Heart right ventricle (tissue), 16 donors: ENCODE data around the gene MYL10. TPM values are rescaled to one million over a fixed set of nuclear protein-coding genes. Genes with fewer than 3 reads are reported as not detected.

ENCODE experiments used
- ATAC-seq, 8 donors: fragments of 200-7000 bp; cut with Tn5 transposase; one replicate each; pipeline ENCODE4 v1.9.1; 2020; ENCODE audit warnings: mild to moderate bottlenecking in 8 of 8, moderate library complexity in 8 of 8, moderate number of reproducible peaks in 1 of 8
- DNase-seq, 2 donors: peaks; one replicate each; pipeline ENCODE4 v3.0.0-alpha.2; 2020
- H3K27ac ChIP-seq, 10 donors: fragments of 200-600 bp; sonication (generic) in 2 of 10; one replicate each; pipeline versions ENCODE4 v1.5.0 to v1.8.0; 2020 to 2022; ENCODE audit warnings: mild to moderate bottlenecking in 3 of 10
- H3K27me3 ChIP-seq, 7 donors: fragments of 200-600 bp; one replicate each; pipeline ENCODE4 v1.8.0; 2021 to 2022; ENCODE audit warnings: mild to moderate bottlenecking in 2 of 7
- H3K36me3 ChIP-seq, 9 donors: fragments of 200-600 bp; sonication (generic) in 1 of 9; one replicate each; pipeline versions ENCODE4 v1.5.0 to v1.8.0; 2020 to 2022; ENCODE audit warnings: mild to moderate bottlenecking in 2 of 9
- H3K4me1 ChIP-seq, 9 donors: fragments of 200-600 bp; sonication (generic) in 1 of 9; one replicate each; pipeline versions ENCODE4 v1.5.0 to v1.8.0; 2020 to 2022; ENCODE audit warnings: mild to moderate bottlenecking in 4 of 9
- H3K4me3 ChIP-seq, 10 donors: fragments of 200-600 bp; sonication (generic) in 2 of 10; one replicate each; pipeline versions ENCODE4 v1.5.0 to v1.8.0; 2020 to 2022; ENCODE audit warnings: mild to moderate bottlenecking in 7 of 10, moderate library complexity in 2 of 10
- H3K9me3 ChIP-seq, 11 donors: fragments of 200-600 bp in 10 of 11; sonication (generic) in 2 of 11; one replicate each; pipeline versions ENCODE4 v1.5.0 to v1.8.0; 2013 to 2022; ENCODE audit warnings: mild to moderate bottlenecking in 2 of 11, control low read depth in 1 of 11, moderate library complexity in 1 of 11
- WGBS, 2 donors: extraction: QIAGEN DNeasy Blood & Tissue Kit; methylation state at CpG; one replicate each; pipeline ENCODE4 v1.1.7; 2013; ENCODE audit warnings: inconsistent platforms in 1 of 2; 5-methylcytosine and 5-hydroxymethylcytosine counted together
- intact Hi-C, 10 donors: fragments of 100-400 bp; cut with DNase I; formaldehyde crosslinking; loops; one replicate each; pipeline versions ENCODE4 v1.11.1 to v1.14.2; 2022
- polyA plus RNA-seq, 2 donors: library from polyadenylated mRNA; stranded (reverse); fragments of 200-250 nt; gene quantifications; one replicate each; pipeline ENCODE4 v1.2.3, GENCODE V29; 2013
- total RNA-seq, 10 donors: library from RNA; stranded (reverse); fragmentation: NEBNext Ultra II Directional in 3 of 10; extraction: Animal tissue kit (Norgen Biotek cat#: 25700) in 3 of 10; gene quantifications; one replicate each; pipeline versions ENCODE4 v1.2.1 to v1.2.4, GENCODE V29; 2021 to 2023
- TF ChIP-seq, protein P1 (sequence below), 9 donors: fragments of 200-600 bp; sonication (generic) in 2 of 9; IDR thresholded peaks; one replicate each; pipeline versions ENCODE4 v1.5.0 to v1.8.0; 2021 to 2022; ENCODE audit warnings: antibody characterized with exemption in 9 of 9, mild to moderate bottlenecking in 5 of 9, moderate library complexity in 1 of 9
- donor health status: Arrhythmogenic right ventricular cardiomyopathy.
- donor health status: ischemic (EF 13 %, LVEDD 7.1; RV severe dilation, severe dysfunction).
- donor health status: healthy with polysubstance abuse.
- donor health status: DM: no; HTN: yes; CAD: no.
- donor health status: DM: no; HTN: no; CAD: no.
- donor health status: ischemic (EF 25% LVEDD 6.9; RV normal size, moderate dysfunction).
- donor health status: ischemic (EF 25% LVEDD 5.7; RV mildly dilated, moderate dysfunction).
- donor health status: healthy.
- donor health status: DM: yes; HTN: yes; CAD: no.
- donor health status: Ischemic cardiomyopathy.
- donor health status: ischemic (EF 35%, LVEDD 5.7; RV mildly dilated, moderate dysfunction).
- donor health status: nonischemic (EF 11% LVEDD 7.7; RV severe dilation, severe dysfunction).
- donor health status: DM: yes; HTN: yes; CAD: no.
- donor health status: PGD.
- donor health status: ischemic (EF 29% LVEDD 5.4; RV normal size, mild dysfunction).
- donor health status: nonischemic (EF 23%, LVEDD 6.1; RV moderate dilation, normal function).

MYL10 gene
- total and polyA plus RNA-seq, 12 donors: not detected

DNA sequence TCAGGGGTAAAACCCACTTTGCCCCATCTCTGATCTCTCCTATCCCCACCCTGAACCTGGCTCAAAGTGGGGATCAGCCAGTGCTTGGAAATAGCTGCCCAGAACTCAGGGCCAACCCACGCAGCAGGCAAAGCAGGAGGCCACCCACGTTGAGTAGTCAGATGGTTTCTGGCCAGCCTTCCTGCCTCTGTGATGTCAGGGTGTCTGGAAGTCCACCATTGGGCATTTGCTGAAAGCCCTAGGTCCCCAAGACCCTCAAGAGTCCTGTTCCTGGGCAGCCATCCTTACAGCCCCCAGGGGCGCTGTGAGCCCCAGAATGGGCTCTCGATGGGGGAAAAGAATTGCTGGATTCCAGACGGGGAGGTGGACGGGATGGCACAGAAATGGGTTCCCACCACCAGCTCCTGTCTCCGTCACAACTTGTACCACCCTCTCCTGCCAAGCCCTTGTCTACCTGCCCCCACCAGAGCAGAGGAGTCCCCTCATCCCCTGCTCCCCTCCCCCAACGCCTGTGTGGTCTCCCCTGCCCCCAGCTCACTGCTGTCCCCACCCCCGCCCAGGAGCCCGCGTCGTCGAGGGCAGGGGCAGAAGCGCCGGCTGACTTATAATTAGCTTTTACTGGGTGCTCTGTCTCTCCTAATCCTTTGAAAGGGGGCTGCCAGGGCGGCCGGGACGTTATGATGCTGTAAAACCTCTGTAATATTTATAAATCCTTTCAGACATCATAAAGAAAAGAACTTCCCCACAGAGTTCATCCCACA, 3.9 kb downstream of the MYL10 start:
- Histone ChIP-seq H3K4me1 (no peaks in the 10 kb centered on the region), H3K27ac (no peak overlapping the region), H3K4me3 (no peak overlapping the region), H3K9me3 (no peaks in the 10 kb centered on the region), H3K27me3 (peaks cover 0 to 56% (median 36%) of the 10 kb centered on the region in 7 donors), H3K36me3 (no peaks in the 10 kb centered on the region)
- no peak for ATAC-seq
- no peak for DNase-seq
- TF ChIP-seq, protein P1, sequence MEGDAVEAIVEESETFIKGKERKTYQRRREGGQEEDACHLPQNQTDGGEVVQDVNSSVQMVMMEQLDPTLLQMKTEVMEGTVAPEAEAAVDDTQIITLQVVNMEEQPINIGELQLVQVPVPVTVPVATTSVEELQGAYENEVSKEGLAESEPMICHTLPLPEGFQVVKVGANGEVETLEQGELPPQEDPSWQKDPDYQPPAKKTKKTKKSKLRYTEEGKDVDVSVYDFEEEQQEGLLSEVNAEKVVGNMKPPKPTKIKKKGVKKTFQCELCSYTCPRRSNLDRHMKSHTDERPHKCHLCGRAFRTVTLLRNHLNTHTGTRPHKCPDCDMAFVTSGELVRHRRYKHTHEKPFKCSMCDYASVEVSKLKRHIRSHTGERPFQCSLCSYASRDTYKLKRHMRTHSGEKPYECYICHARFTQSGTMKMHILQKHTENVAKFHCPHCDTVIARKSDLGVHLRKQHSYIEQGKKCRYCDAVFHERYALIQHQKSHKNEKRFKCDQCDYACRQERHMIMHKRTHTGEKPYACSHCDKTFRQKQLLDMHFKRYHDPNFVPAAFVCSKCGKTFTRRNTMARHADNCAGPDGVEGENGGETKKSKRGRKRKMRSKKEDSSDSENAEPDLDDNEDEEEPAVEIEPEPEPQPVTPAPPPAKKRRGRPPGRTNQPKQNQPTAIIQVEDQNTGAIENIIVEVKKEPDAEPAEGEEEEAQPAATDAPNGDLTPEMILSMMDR (IDR thresholded peaks at IDR 0.05): no peak
- 13 to 14% methylated on average over 18 of the region's 18 CpGs for WGBS, 2 donors
- intact Hi-C loops: no loop called here

DNA sequence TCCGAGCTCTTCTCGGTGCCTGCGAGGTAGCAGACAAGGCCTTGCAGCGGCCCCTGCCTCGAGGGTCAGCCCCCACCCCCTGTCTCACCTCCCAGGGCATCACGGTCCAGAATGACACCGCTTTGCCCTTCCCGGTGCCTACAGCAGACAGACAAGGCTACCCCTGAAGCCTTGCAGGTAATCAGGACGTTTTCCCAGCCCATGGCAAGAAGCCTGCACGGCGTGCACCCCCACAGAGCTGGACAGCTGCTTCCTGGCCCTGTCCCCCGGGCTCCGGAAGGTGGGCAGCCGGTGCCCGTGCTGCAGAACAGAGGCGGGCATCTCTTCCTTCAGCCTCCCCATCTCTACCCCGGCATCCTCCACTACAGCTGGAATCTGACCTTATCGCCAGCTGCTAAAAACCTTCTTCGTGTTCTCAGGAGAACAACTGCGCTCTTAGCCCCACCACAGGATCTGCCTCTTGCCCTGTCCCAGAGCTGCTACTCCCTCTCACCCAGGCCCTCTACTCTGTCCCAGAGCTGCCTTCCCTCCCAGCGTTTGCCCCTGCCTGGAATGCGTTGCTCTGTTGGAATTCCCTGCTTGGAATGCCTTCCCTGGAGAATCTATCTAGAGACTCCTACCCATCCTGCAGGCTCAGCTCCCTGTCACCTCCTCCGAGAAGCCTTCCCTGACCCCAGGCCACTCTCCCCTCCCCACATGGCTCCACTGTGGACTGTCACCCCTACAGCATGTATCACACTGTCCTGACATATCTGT, 4.7 kb downstream of the MYL10 start:
- whole genome bisulfite sequencing, 2 donors: 60% methylated on average over 23 of the region's 23 CpGs
- no peak for DNase-seq
- TF ChIP-seq, protein P1 (IDR thresholded peaks at IDR 0.05): no peak
- Histone ChIP-seq H3K9me3 (no peaks in the 10 kb centered on the region), H3K4me1 (no peaks in the 10 kb centered on the region), H3K27ac (no peak overlapping the region), H3K36me3 (no peaks in the 10 kb centered on the region), H3K27me3 (peaks cover 0 to 56% (median 36%) of the 10 kb centered on the region in 7 donors), H3K4me3 (no peak overlapping the region)
- no peak for ATAC-seq
- intact Hi-C loops: no loop called here

DNA sequence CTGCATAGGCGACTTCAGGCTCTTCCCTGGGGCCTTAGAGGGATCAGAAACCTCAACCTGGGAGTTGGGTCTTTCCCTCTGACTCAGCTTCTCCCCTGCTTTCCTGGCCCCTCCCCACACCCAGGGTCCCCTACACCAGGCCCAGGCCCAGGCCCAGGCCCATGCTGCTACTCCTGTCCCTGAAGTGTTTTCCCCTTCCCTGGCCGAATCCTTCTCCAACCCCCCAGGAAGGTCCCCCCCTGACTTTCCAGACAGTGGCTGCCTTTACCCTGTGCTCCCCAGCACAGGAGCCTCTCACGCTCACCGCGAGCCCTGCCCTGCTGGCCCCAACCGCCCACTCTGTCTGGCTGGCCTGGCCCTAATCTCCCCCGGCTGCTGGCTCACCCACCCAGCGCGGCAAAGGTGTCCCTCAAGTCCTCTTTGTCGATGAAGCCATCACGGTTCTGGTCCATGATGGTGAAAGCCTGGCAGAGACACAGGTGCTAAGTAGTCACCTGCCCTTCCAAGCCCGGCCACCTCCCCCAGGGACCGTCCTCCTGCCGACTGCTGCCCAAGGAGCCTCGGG, 6.4 kb downstream of the MYL10 start:
- ATAC-seq: no peak
- H3K27ac ChIP-seq: no peak overlapping the region
- DNase-seq: no peak
- TF ChIP-seq, protein P1 (IDR thresholded peaks at IDR 0.05): no peak
- intact Hi-C loops: no loop called here
- H3K9me3 ChIP-seq: no peaks in the 10 kb centered on the region
- H3K4me1 ChIP-seq: no peaks in the 10 kb centered on the region
- no peaks in the 10 kb centered on the region for H3K36me3 ChIP-seq
- H3K27me3 ChIP-seq: peaks cover 0 to 53% (median 34%) of the 10 kb centered on the region in 7 donors
- WGBS, 2 donors: 89 to 91% methylated on average over 15 of the region's 15 CpGs
- no peak overlapping the region for H3K4me3 ChIP-seq

DNA sequence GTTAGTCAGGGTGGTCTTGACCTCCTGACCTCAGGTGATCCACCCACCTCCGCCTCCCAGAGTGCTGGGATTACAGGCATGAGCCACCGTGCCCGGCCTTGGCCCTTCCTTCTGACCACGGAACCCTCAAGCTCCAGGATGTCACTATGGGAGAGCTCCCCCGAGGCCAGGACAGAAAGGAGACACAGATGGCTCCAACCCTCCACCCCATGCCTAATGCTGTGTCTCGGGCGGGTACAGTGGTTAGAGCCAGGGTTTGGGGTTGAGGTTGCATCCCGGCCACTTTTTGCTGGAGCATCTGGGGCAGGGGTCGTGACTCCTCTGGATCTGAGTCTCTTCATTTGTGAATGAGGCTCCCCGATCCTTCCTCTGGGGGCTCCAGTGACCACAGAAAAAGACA, 8.1 kb downstream of the MYL10 start:
- WGBS, 2 donors: 89 to 92% methylated on average over 10 of the region's 10 CpGs
- Histone ChIP-seq H3K4me3 (no peak overlapping the region), H3K27me3 (peaks cover 0 to 54% (median 33%) of the 10 kb centered on the region in 7 donors), H3K27ac (no peak overlapping the region), H3K9me3 (no peaks in the 10 kb centered on the region), H3K4me1 (no peaks in the 10 kb centered on the region), H3K36me3 (no peaks in the 10 kb centered on the region)
- TF ChIP-seq, protein P1 (IDR thresholded peaks at IDR 0.05): no peak
- ATAC-seq (no peak), DNase-seq (no peak)
- intact Hi-C loops: no loop called here
